ENCODE measurements around the gene EXTL1. TPM values are rescaled to one million over a fixed set of nuclear protein-coding genes. Genes with fewer than 3 reads are reported as not detected.

The EXTL1 gene
- total RNA-seq, 1 experiment from 2014 or later: 0.15 TPM

- TF ChIP-seq ZFX (IDR thresholded peaks at IDR 0.05): no peak
- no peak for TF ChIP-seq SRF (IDR thresholded peaks at IDR 0.05; ENCODE audit: low read depth)
- no peak for TF ChIP-seq EGR1 (IDR thresholded peaks at IDR 0.05; ENCODE audit: low read depth)
- no peak for TF ChIP-seq ATF3 (IDR thresholded peaks at IDR 0.05)
- TF ChIP-seq, protein P1, sequence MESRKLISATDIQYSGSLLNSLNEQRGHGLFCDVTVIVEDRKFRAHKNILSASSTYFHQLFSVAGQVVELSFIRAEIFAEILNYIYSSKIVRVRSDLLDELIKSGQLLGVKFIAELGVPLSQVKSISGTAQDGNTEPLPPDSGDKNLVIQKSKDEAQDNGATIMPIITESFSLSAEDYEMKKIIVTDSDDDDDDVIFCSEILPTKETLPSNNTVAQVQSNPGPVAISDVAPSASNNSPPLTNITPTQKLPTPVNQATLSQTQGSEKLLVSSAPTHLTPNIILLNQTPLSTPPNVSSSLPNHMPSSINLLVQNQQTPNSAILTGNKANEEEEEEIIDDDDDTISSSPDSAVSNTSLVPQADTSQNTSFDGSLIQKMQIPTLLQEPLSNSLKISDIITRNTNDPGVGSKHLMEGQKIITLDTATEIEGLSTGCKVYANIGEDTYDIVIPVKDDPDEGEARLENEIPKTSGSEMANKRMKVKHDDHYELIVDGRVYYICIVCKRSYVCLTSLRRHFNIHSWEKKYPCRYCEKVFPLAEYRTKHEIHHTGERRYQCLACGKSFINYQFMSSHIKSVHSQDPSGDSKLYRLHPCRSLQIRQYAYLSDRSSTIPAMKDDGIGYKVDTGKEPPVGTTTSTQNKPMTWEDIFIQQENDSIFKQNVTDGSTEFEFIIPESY (IDR thresholded peaks at IDR 0.05; ENCODE audit: extremely low read depth, insufficient replicate concordance, low read length): no peak
- no peak for TF ChIP-seq SIN3A (IDR thresholded peaks at IDR 0.05; ENCODE audit: low read depth)
- TF ChIP-seq CEBPB (IDR thresholded peaks at IDR 0.05; ENCODE audit: low read depth): no peak
- no peak for TF ChIP-seq CBX3 (IDR thresholded peaks at IDR 0.05; ENCODE audit: low read depth)
- TF ChIP-seq POLR2AphosphoS5 (IDR thresholded peaks at IDR 0.05; ENCODE audit: low read depth, low read length): no peak
- BruUV-seq (replicated peaks): no TSS peak
- no peaks in the 10 kb centered on the region for H3K79me2 ChIP-seq (ENCODE audit: insufficient read depth, low read length)
- H2AFZ ChIP-seq (ENCODE audit: low read depth, low read length, poor library complexity, severe bottlenecking): no peak overlapping the region
- H3K9ac ChIP-seq (ENCODE audit: low read length): no peak overlapping the region
- no peak overlapping the region for H3K4me2 ChIP-seq (ENCODE audit: low read length)
- H4K20me1 ChIP-seq (ENCODE audit: insufficient read depth): no peaks in the 10 kb centered on the region
- no peaks in the 10 kb centered on the region for H3K27me3 ChIP-seq (ENCODE audit: insufficient read depth, low read length)
- no peaks in the 10 kb centered on the region for H3K36me3 ChIP-seq (ENCODE audit: control insufficient read depth in 1 of 2, insufficient read depth in 2 of 2, low read length in 2 of 2)
- intact Hi-C loops (cut with micrococcal nuclease): no loop called here
- ChIA-PET POLR2A (no interaction called here), CTCF (no interaction called here), RAD21 (ENCODE audit: low non-redundant PET in 1 of 2, low total read pairs in 2 of 2, uncharacterized antibody in 2 of 2, unreplicated experiment in 2 of 2) (no interaction called here)
- H3K9me3 ChIP-seq (ENCODE audit: control insufficient read depth in 1 of 2, insufficient read depth in 1 of 2, low read depth in 1 of 2, low read length in 2 of 2): no peaks in the 10 kb centered on the region
- no peaks in the 10 kb centered on the region for H3K9me2 ChIP-seq (ENCODE audit: insufficient read depth)
- ATAC-seq (no peak), DNase-seq (ENCODE audit: low read depth, low spot score) (no peak)
- no peak overlapping the region for H3K4me3 ChIP-seq (replicated peaks in 1 of 2; ENCODE audit: low read depth in 1 of 2, low read length in 2 of 2)
- no peak overlapping the region for H3K27ac ChIP-seq (ENCODE audit: low read depth, low read length)
- H3K4me1 ChIP-seq (ENCODE audit: control insufficient read depth in 1 of 2, insufficient read depth in 2 of 2, low read length in 2 of 2): 0 out of 4 replicates have a peak, but pooled peaks cover 0 to 5% of the 10 kb centered on the region in 2 experiments
Measured at GRCh38 chr1:26022404-26022779, 817 bp downstream of the EXTL1 start.

DNA sequence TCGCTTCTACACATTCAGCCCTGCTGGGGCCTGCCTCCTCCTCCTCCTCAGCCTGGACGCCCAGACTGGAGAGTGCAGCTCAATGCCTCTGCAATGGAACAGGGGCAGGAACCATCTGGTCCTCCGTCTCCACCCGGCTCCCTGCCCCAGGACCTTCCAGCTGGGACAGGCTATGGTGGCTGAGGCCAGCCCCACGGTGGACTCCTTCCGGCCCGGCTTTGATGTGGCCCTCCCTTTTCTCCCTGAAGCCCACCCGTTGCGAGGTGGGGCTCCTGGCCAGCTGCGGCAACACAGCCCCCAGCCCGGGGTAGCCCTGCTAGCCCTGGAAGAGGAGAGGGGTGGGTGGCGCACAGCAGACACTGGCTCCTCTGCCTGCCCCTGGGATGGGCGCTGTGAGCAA lies 1.4 kb downstream of the EXTL1 start:
- Histone ChIP-seq H2AFZ (ENCODE audit: low read depth, low read length, poor library complexity, severe bottlenecking) (no peak overlapping the region), H3K27me3 (ENCODE audit: insufficient read depth, low read length) (no peaks in the 10 kb centered on the region), H3K9ac (ENCODE audit: low read length) (no peak overlapping the region), H3K4me3 (replicated peaks in 1 of 2; ENCODE audit: low read depth in 1 of 2, low read length in 2 of 2) (no peak overlapping the region), H3K4me2 (ENCODE audit: low read length) (no peak overlapping the region), H3K9me2 (ENCODE audit: insufficient read depth) (no peaks in the 10 kb centered on the region), H4K20me1 (ENCODE audit: insufficient read depth) (no peaks in the 10 kb centered on the region), H3K4me1 (ENCODE audit: control insufficient read depth in 1 of 2, insufficient read depth in 2 of 2, low read length in 2 of 2) (0 out of 4 replicates have a peak, but pooled peaks cover 0 to 5% of the 10 kb centered on the region in 2 experiments), H3K9me3 (ENCODE audit: control insufficient read depth in 1 of 2, insufficient read depth in 1 of 2, low read depth in 1 of 2, low read length in 2 of 2) (no peaks in the 10 kb centered on the region), H3K27ac (ENCODE audit: low read depth, low read length) (no peak overlapping the region), H3K36me3 (ENCODE audit: control insufficient read depth in 1 of 2, insufficient read depth in 2 of 2, low read length in 2 of 2) (no peaks in the 10 kb centered on the region), H3K79me2 (ENCODE audit: insufficient read depth, low read length) (no peaks in the 10 kb centered on the region)
- CTCF ChIA-PET: no interaction called here
- RAD21 ChIA-PET (ENCODE audit: low non-redundant PET in 1 of 2, low total read pairs in 2 of 2, uncharacterized antibody in 2 of 2, unreplicated experiment in 2 of 2): no interaction called here
- DNase-seq (ENCODE audit: low read depth, low spot score): no peak
- no TSS peak for BruUV-seq (replicated peaks)
- no peak for ATAC-seq
- TF ChIP-seq TCF7L2 (IDR thresholded peaks at IDR 0.05; ENCODE audit: borderline replicate concordance, extremely low read depth, insufficient read depth, insufficient read length): no peak
- no peak for TF ChIP-seq FOSL1 (IDR thresholded peaks at IDR 0.05; ENCODE audit: low read depth)
- no peak for TF ChIP-seq ZNF274 (IDR thresholded peaks at IDR 0.05; ENCODE audit: low read depth, low read length)
- TF ChIP-seq, protein P2, sequence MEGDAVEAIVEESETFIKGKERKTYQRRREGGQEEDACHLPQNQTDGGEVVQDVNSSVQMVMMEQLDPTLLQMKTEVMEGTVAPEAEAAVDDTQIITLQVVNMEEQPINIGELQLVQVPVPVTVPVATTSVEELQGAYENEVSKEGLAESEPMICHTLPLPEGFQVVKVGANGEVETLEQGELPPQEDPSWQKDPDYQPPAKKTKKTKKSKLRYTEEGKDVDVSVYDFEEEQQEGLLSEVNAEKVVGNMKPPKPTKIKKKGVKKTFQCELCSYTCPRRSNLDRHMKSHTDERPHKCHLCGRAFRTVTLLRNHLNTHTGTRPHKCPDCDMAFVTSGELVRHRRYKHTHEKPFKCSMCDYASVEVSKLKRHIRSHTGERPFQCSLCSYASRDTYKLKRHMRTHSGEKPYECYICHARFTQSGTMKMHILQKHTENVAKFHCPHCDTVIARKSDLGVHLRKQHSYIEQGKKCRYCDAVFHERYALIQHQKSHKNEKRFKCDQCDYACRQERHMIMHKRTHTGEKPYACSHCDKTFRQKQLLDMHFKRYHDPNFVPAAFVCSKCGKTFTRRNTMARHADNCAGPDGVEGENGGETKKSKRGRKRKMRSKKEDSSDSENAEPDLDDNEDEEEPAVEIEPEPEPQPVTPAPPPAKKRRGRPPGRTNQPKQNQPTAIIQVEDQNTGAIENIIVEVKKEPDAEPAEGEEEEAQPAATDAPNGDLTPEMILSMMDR (IDR thresholded peaks at IDR 0.05 in 2 of 3, conservative IDR thresholded peaks at IDR 0.05 in 1 of 3; ENCODE audit: borderline replicate concordance in 1 of 3, insufficient read depth in 1 of 3, low read depth in 2 of 3, low read length in 2 of 3): no peak
- TF ChIP-seq JUND (IDR thresholded peaks at IDR 0.05): no peak
- POLR2A ChIA-PET: no interaction called here
- intact Hi-C loops (cut with micrococcal nuclease): no loop called here
